Keratinocyte (primary cell): ENCODE results near the gene UCK2. TPM values are rescaled to one million over a fixed set of nuclear protein-coding genes. Genes with fewer than 3 reads are reported as not detected.
"Not testable (repeated sequence)": the region's sequence is repeated elsewhere in the genome, so short reads cannot be mapped to it uniquely, and the experiment has no call there.

Experiments
- DNase-seq: peaks from one replicate; pipeline ENCODE4 v3.0.0-alpha.2; 2011; ENCODE audit warnings: low read depth, missing footprints, low spot score
- FAIRE-seq: peaks from 2 replicates; lab custom pipeline; 2011; peaks lifted over from hg19 to GRCh38; lab: Jason Lieb, UNC
- H2AFZ ChIP-seq: 2 replicates; pipeline ENCODE4 v1.6.0; 2012; ENCODE audit warnings: low read length, control low read depth, inconsistent platforms; ENCODE audit not compliant: control insufficient read depth
- H3K27ac ChIP-seq: 2 replicates; pipeline ENCODE4 v1.5.1; 2011; ENCODE audit warnings: low read length; ENCODE audit not compliant: control insufficient read depth, insufficient read depth
- H3K27me3 ChIP-seq: 3 replicates; pipeline ENCODE4 v1.6.0; 2011; ENCODE audit warnings: low read length; ENCODE audit not compliant: control insufficient read depth, insufficient read depth; ENCODE audit errors: extremely low read depth
- H3K36me3 ChIP-seq, 2 experiments: 2 replicates in 1 of 2; 3 replicates in 1 of 2; pipeline ENCODE4 v1.5.1; 2011; ENCODE audit warnings: low read length in 2 of 2, mild to moderate bottlenecking in 1 of 2; ENCODE audit not compliant: control insufficient read depth in 2 of 2, insufficient read depth in 2 of 2; ENCODE audit errors: extremely low read depth in 1 of 2
- H3K4me1 ChIP-seq: 3 replicates; pipeline ENCODE4 v1.5.1; 2011; ENCODE audit warnings: low read length; ENCODE audit not compliant: control insufficient read depth, insufficient read depth; ENCODE audit errors: extremely low read depth
- H3K4me2 ChIP-seq: 3 replicates; pipeline ENCODE4 v1.6.0; 2011; ENCODE audit warnings: low read depth, low read length; ENCODE audit not compliant: control insufficient read depth, insufficient read depth; ENCODE audit errors: extremely low read depth
- H3K4me3 ChIP-seq, 3 experiments: fragments of 200-600 bp in 1 of 3; sonication (generic) in 1 of 3; 2 replicates in 2 of 3; 3 replicates in 1 of 3; pipeline ENCODE4 v1.5.1; 2011 to 2016; ENCODE audit warnings: low read length in 3 of 3, mild to moderate bottlenecking in 3 of 3, control low read depth in 2 of 3, inconsistent platforms in 1 of 3, low read depth in 1 of 3, mixed read lengths in 1 of 3, mixed run types in 1 of 3, moderate library complexity in 1 of 3; ENCODE audit not compliant: control insufficient read depth in 2 of 3, insufficient read depth in 2 of 3; ENCODE audit errors: extremely low read depth in 1 of 3
- H3K79me2 ChIP-seq: 2 replicates; pipeline ENCODE4 v1.6.0; 2012; ENCODE audit warnings: low read length; ENCODE audit not compliant: control insufficient read depth, insufficient read depth
- H3K9ac ChIP-seq: 3 replicates; pipeline ENCODE4 v1.6.0; 2011; ENCODE audit warnings: low read length; ENCODE audit not compliant: control insufficient read depth, insufficient read depth; ENCODE audit errors: extremely low read depth
- H3K9me1 ChIP-seq: 3 replicates; pipeline ENCODE4 v1.6.0; 2011; ENCODE audit warnings: low read length; ENCODE audit not compliant: control insufficient read depth, insufficient read depth; ENCODE audit errors: extremely low read depth
- H3K9me3 ChIP-seq: 2 replicates; pipeline ENCODE4 v1.5.1; 2012; ENCODE audit warnings: low read depth, low read length; ENCODE audit not compliant: control insufficient read depth
- H4K20me1 ChIP-seq: 3 replicates; pipeline ENCODE4 v1.6.0; 2011; ENCODE audit warnings: low read length; ENCODE audit not compliant: control insufficient read depth, insufficient read depth; ENCODE audit errors: extremely low read depth
- EZH2 ChIP-seq: IDR thresholded peaks from one replicate; pipeline ENCODE4 v1.6.1; 2012; ENCODE audit warnings: inconsistent platforms, mild to moderate bottlenecking, low read length, moderate library complexity
- dilution Hi-C: fragments of 300-500 bp; cut with MboI; formaldehyde crosslinking; loops from one replicate; pipeline ENCODE4 v1.7.0; 2020; ENCODE audit warnings: low sequenced_read_pairs; ENCODE audit not compliant: extremely low pct_ligation_motif_present
- polyA plus RNA-seq, 5 experiments: library from polyadenylated mRNA; depleted of rRNA in 3 of 5; stranded (reverse) in 3 of 5; stranded (forward) in 1 of 5; unstranded in 1 of 5; fragments of >200 nt; gene quantifications; 1 replicate in 1 of 5; 2 replicates in 3 of 5; 3 replicates in 1 of 5; pipeline versions ENCODE4 v1.2.1 to v1.2.3, GENCODE V29; 2011 to 2012; ENCODE audit warnings: missing spikeins in 2 of 5, low read depth in 1 of 5, low replicate concordance in 1 of 5
- TF ChIP-seq, protein P1 (sequence below), 3 experiments: IDR thresholded peaks in 1 of 3; conservative IDR thresholded peaks in 1 of 3; optimal IDR thresholded peaks in 1 of 3; 2 replicates in 2 of 3; 3 replicates in 1 of 3; pipeline versions ENCODE3 to v1.5.1; 2011; ENCODE audit warnings: low read length in 3 of 3, mild to moderate bottlenecking in 3 of 3, moderate library complexity in 2 of 3, control low read depth in 1 of 3, inconsistent platforms in 1 of 3; ENCODE audit not compliant: insufficient read depth in 2 of 3; ENCODE audit errors: extremely low read depth in 1 of 3

Gene UCK2
- polyA plus RNA-seq, 1 donor (not counting 4 experiments of a cell fraction or from before 2014, with no cell fraction given), result 71.9 TPM

DNA sequence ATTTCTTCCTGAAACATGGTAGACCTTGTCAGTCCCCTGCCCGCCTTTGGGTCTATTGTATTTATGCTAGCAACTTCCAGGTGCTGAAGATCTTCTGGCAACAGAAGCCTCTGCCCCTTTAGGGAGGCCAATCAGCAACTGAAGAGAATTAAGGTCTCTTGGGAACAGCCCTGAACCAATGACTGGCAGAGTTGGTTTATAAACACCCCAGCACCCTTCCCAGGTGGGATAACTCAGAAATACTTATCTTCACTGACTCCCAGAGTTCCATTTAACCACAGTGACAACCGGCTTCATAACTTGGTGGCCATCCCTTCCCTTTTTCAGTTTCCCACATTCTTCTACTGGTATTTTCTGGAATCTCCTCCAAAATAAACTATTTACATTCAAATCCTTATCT is 31.5 kb upstream of the UCK2 start:
- no peak for FAIRE-seq
- Histone ChIP-seq H4K20me1 (no peaks in the 10 kb centered on the region), H3K9me3 (no peaks in the 10 kb centered on the region), H2AFZ (no peak overlapping the region), H3K4me3 (no peak overlapping the region), H3K79me2 (no peaks in the 10 kb centered on the region), H3K27ac (no peak overlapping the region), H3K27me3 (no peaks in the 10 kb centered on the region), H3K36me3 (no peaks in the 10 kb centered on the region), H3K4me1 (no peaks in the 10 kb centered on the region), H3K4me2 (no peak overlapping the region), H3K9ac (no peak overlapping the region), H3K9me1 (no peaks in the 10 kb centered on the region)
- dilution Hi-C loops, result no loop called here
- TF ChIP-seq, protein P1, sequence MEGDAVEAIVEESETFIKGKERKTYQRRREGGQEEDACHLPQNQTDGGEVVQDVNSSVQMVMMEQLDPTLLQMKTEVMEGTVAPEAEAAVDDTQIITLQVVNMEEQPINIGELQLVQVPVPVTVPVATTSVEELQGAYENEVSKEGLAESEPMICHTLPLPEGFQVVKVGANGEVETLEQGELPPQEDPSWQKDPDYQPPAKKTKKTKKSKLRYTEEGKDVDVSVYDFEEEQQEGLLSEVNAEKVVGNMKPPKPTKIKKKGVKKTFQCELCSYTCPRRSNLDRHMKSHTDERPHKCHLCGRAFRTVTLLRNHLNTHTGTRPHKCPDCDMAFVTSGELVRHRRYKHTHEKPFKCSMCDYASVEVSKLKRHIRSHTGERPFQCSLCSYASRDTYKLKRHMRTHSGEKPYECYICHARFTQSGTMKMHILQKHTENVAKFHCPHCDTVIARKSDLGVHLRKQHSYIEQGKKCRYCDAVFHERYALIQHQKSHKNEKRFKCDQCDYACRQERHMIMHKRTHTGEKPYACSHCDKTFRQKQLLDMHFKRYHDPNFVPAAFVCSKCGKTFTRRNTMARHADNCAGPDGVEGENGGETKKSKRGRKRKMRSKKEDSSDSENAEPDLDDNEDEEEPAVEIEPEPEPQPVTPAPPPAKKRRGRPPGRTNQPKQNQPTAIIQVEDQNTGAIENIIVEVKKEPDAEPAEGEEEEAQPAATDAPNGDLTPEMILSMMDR (optimal IDR thresholded peaks at IDR 0.05 in 1 of 3, IDR thresholded peaks at IDR 0.05 in 1 of 3, conservative IDR thresholded peaks at IDR 0.05 in 1 of 3; ENCODE audit: extremely low read depth in 1 of 3, insufficient read depth in 2 of 3, low read length in 3 of 3), result no peak
- TF ChIP-seq EZH2, result no peak
- no peak for DNase-seq

DNA sequence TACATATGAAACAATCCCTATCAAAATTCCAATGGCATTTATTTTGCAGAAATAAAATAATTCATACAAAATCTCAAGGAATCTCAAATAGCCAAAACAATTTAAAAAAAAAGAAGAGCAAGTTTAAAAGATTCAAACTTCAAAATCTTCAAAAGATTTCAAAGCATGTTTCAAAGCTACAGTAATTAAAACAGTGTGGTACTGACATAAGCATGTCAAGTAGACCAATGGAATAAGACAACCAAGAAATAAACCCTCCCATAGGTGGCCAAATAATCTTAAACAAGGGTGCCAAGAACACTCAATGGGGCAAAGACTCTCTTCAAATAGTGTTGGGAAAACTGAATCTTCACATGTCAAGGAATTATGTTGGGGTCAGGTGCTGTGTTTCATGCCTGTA is 28.0 kb upstream of the UCK2 start:
- no peak for FAIRE-seq
- Histone ChIP-seq H3K4me2 (no peak overlapping the region), H3K27ac (no peak overlapping the region), H4K20me1 (no peaks in the 10 kb centered on the region), H3K9ac (no peak overlapping the region), H3K4me1 (no peaks in the 10 kb centered on the region), H3K9me3 (no peaks in the 10 kb centered on the region), H3K27me3 (no peaks in the 10 kb centered on the region), H3K79me2 (no peaks in the 10 kb centered on the region), H3K9me1 (no peaks in the 10 kb centered on the region), H3K4me3 (no peak overlapping the region), H3K36me3 (no peaks in the 10 kb centered on the region), H2AFZ (no peak overlapping the region)
- dilution Hi-C loops, result no loop called here
- DNase-seq, result no peak
- no peak for TF ChIP-seq EZH2
- TF ChIP-seq, protein P1 (optimal IDR thresholded peaks at IDR 0.05 in 1 of 3, IDR thresholded peaks at IDR 0.05 in 1 of 3, conservative IDR thresholded peaks at IDR 0.05 in 1 of 3; ENCODE audit: extremely low read depth in 1 of 3, insufficient read depth in 2 of 3, low read length in 3 of 3), result no peak

DNA sequence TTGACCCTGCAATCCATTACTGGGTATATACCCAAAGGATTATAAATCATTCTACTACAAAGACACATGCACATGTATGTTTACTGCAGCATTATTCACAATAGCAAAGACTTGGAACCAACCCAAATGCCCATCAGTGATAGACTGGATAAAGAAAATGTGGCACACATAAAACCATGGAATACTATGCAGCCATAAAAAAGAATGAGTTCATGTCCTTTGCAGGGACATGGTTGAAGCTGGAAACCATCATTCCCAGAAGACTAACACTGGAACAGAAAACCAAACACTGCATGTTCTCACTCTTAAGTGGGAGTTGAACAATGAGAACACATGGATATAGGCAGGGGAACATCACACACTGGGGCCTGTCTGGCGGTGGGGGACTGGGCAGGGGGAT is 22.9 kb upstream of the UCK2 start:
- DNase-seq, H4K20me1 ChIP-seq, H3K4me1 ChIP-seq, H3K27ac ChIP-seq, H3K9me3 ChIP-seq, H3K4me2 ChIP-seq, FAIRE-seq, H3K36me3 ChIP-seq, H3K9me1 ChIP-seq, H3K4me3 ChIP-seq, H3K27me3 ChIP-seq, H3K79me2 ChIP-seq, H3K9ac ChIP-seq, H2AFZ ChIP-seq, dilution Hi-C loops: not testable (repeated sequence)
